GM19025 (cell line): ENCODE results near the gene TTC32.
"Not testable (repeated sequence)": the region's sequence is repeated elsewhere in the genome, so short reads cannot be mapped to it uniquely, and the experiment has no call there.

ENCODE experiments used
- ATAC-seq: cut with Tn5 transposase; IDR thresholded peaks from one replicate; pipeline ENCODE4 v1.9.1; 2021; ENCODE audit warnings: mild to moderate bottlenecking, low read depth, moderate library complexity; ENCODE audit not compliant: unreplicated experiment

The TTC32 gene

GRCh38 chr2:19899985-19900930, 1.5 kb downstream of the TTC32 start:
- ATAC-seq: no peak

GRCh38 chr2:19898592-19899329, 3.0 kb downstream of the TTC32 start:
- no peak for ATAC-seq

GRCh38 chr2:19897623-19898245, 4.0 kb downstream of the TTC32 start:
- no peak for ATAC-seq

GRCh38 chr2:19895535-19895934, 6.2 kb downstream of the TTC32 start:
- ATAC-seq: no peak

GRCh38 chr2:19894134-19894792, 7.5 kb downstream of the TTC32 start:
- ATAC-seq: peak; percentile 13

GRCh38 chr2:19893520-19894133, 8.2 kb downstream of the TTC32 start:
- ATAC-seq: peak; percentile 80

- not testable (repeated sequence) for ATAC-seq
These were observed 9.8 kb downstream of the TTC32 start for GRCh38 chr2:19891971-19892370.

- no peak for ATAC-seq
These were observed 11.7 kb downstream of the TTC32 start for GRCh38 chr2:19890104-19890503.

GRCh38 chr2:19888831-19889230, 13.0 kb downstream of the TTC32 start:
- ATAC-seq: no peak

GRCh38 chr2:19887510-19887909, 14.3 kb downstream of the TTC32 start:
- ATAC-seq: no peak

- no peak for ATAC-seq
These were observed 15.5 kb downstream of the TTC32 start for GRCh38 chr2:19886261-19886660.

- ATAC-seq: no peak
These were observed 16.0 kb downstream of the TTC32 start for GRCh38 chr2:19885791-19886190.

- no peak for ATAC-seq
These were observed 17.6 kb downstream of the TTC32 start for GRCh38 chr2:19883971-19884720.

GRCh38 chr2:19883486-19883885, 18.3 kb downstream of the TTC32 start:
- no peak for ATAC-seq

GRCh38 chr2:19882286-19882685, 19.5 kb downstream of the TTC32 start:
- ATAC-seq: no peak

GRCh38 chr2:19881908-19882265, 19.9 kb downstream of the TTC32 start:
- ATAC-seq: no peak

GRCh38 chr2:19881221-19881907, 20.4 kb downstream of the TTC32 start:
- no peak for ATAC-seq

- ATAC-seq: not testable (repeated sequence)
These were observed 21.6 kb downstream of the TTC32 start for GRCh38 chr2:19880191-19880590.

GRCh38 chr2:19879120-19879519, 22.7 kb downstream of the TTC32 start:
- ATAC-seq: no peak
